Omental fat pad (tissue), 4 donors: ENCODE results near the gene CHST1. TPM values are rescaled to one million over a fixed set of nuclear protein-coding genes. Genes with fewer than 3 reads are reported as not detected.

ENCODE experiments used
- ATAC-seq: fragments of 150-250 bp; one replicate; pipeline ENCODE4 v1.9.1; 2016; ENCODE audit warnings: mild to moderate bottlenecking, moderate library complexity; ENCODE audit not compliant: low FRiP score
- DNase-seq: peaks from one replicate; pipeline ENCODE4 v3.0.0-alpha.2; 2019; ENCODE audit warnings: low spot score
- total RNA-seq, 4 donors: library from RNA; depleted of rRNA; stranded (reverse); fragments of >200 nt; gene quantifications; one replicate each; pipeline ENCODE4 v1.1.0, GENCODE V29; 2016
- TF ChIP-seq, protein P1 (sequence below), 3 donors: fragments of 450-650 bp; IDR thresholded peaks; one replicate each; pipeline ENCODE4 v1.5.1; 2016 to 2017; ENCODE audit warnings: antibody characterized with exemption in 3 of 3, mild to moderate bottlenecking in 3 of 3, moderate library complexity in 2 of 3

The CHST1 gene
- total RNA-seq, 4 donors from 2014 or later = 0.37 to 8.4 (median 2.7) TPM

DNA sequence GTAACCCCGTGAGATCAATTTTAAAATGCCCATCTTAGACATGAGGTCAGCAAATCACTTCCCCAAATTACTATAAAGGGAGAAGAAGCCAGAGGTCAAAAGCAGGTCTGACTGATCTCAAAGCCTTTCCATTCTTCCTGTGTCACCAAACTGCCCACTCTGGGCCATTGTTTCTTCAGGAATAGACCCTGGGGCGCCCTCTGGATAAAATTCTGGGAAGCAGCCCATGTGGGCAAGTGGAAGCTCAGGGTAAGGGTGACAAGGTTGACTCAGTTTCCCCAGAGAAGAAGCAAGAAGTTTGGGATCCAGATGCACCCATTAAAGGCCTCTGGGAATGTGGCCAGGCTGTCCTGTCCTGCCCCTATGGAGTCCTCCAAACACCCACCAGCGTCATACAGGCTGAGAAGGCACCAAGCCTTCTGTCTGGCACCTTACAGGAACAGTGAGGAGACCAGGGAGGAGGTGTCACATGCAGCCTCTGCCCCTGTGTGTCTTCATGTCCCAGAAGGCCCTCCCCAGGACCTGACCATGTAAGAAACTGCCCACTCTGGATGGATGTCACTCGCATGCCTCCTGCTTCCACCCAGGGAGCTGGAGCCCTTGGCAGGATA is 50.1 kb downstream of the CHST1 start:
- no peak for ATAC-seq
- TF ChIP-seq, protein P1, sequence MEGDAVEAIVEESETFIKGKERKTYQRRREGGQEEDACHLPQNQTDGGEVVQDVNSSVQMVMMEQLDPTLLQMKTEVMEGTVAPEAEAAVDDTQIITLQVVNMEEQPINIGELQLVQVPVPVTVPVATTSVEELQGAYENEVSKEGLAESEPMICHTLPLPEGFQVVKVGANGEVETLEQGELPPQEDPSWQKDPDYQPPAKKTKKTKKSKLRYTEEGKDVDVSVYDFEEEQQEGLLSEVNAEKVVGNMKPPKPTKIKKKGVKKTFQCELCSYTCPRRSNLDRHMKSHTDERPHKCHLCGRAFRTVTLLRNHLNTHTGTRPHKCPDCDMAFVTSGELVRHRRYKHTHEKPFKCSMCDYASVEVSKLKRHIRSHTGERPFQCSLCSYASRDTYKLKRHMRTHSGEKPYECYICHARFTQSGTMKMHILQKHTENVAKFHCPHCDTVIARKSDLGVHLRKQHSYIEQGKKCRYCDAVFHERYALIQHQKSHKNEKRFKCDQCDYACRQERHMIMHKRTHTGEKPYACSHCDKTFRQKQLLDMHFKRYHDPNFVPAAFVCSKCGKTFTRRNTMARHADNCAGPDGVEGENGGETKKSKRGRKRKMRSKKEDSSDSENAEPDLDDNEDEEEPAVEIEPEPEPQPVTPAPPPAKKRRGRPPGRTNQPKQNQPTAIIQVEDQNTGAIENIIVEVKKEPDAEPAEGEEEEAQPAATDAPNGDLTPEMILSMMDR (IDR thresholded peaks at IDR 0.05) = no peak
- no peak for DNase-seq

DNA sequence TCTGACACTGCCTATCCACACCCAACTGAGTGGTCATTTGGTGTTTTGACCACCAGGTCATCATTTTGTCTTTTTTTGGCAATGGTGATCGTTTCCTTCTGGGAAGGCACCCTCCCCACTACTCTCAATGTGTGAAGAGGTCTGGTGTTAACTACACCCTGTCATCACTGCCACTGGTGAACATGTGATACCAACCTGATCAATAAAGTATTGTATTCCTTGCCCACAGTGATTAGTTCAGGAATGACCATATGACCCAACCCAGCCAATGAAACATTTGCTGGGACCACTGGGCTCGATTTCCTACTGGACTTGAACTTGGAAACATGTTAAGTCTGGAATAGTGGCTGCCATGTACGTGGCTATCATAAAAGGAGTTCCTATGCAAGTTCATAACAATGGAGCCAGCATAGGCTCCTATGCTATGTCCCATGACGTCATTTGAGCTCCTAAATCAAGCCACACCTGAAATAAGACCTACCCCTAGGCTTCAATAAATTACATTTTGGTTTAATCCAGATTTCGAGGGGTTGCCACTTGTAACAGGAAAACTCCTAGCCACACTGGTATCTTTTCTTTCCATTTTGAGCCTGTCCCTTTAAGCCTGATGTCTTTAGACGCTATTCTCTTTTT is 51.1 kb downstream of the CHST1 start:
- TF ChIP-seq, protein P1 (IDR thresholded peaks at IDR 0.05) = no peak
- DNase-seq (no peak), ATAC-seq (no peak)

DNA sequence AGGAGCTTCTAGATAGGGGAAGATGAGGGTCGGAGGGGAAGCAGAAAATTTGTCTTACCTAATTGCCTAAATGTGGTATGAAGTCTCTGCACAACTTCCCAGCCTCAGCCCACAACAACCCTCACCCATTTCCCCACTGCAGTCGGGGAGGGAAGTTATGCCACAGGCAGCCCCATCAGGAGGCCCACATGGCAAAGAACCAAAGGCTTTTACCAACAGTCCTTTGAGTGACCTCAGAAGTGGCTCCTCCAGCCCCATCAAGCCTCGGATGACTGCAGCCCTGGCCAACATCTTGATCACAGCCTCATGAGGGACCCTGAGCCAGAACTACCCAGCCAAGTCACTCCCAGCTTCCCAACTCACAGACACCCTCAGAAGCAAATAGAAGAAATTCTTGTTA is 54.8 kb downstream of the CHST1 start:
- ATAC-seq (no peak), DNase-seq (no peak)
- TF ChIP-seq, protein P1 (IDR thresholded peaks at IDR 0.05) = no peak

DNA sequence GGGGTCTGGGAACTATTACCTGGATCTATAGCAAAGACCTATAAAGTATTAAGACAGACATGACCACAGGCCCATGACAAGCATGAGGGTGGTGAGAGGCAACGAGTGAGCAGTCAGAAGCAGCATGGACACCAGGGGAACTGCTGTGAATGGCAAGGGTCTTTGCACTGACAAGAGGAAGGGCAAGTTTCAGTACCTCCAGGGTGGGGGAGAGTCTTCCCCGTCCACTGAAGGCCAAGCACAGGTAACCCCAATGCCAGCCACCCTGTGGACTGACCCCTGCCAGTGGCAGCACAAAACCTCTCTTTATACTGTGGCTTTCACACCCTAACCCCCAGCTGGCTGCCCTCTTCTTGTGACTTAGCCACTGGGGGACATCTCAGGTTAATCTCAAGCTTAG is 55.5 kb downstream of the CHST1 start:
- DNase-seq = no peak
- TF ChIP-seq, protein P1 (IDR thresholded peaks at IDR 0.05) = no peak
- ATAC-seq = no peak

DNA sequence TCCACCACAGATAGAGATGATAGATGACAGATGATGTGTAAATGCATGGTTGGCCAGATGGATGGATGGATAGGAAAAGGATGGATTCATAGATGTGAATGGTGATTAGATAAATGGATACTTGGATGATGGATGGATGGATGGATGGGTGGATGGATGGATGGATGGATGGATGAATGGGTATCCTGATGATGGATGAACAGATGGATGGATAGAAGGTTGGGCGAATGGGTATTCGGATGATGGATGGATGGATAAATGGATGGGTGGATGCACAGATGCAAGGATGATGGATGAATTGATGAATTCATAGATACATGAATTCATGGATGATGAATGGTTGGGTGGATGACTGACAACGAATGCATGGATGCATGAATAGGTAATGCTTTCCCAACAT is 56.1 kb downstream of the CHST1 start:
- ATAC-seq (no peak), DNase-seq (no peak)
- TF ChIP-seq, protein P1 (IDR thresholded peaks at IDR 0.05) = no peak

DNA sequence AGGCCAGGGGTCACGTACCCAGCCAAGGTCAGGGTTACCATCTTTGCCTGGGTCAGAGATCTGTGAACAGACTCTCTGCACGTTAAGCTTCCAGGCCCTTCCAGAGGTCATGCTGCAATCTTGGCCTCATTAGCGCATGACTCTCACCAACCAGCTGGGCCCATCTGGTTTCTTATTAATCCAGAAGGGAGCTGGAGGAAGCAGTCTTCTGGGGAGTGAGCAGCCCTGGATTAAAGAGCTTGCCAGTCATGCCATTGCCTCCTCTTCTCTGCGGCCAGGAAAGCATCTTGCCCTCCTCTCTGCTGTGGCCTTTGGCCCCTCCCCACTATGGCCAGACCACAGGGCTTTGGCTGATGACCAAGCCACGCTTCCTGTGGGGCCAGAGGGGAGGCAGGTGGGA is 57.4 kb downstream of the CHST1 start:
- no peak for ATAC-seq
- TF ChIP-seq, protein P1 (IDR thresholded peaks at IDR 0.05) = no peak
- DNase-seq = no peak
